ENCODE results near the gene CD302.
"Not testable (repeated sequence)": the region's sequence is repeated elsewhere in the genome, so short reads cannot be mapped to it uniquely, and the experiment has no call there.

The CD302 gene

GRCh38 chr2:159793326-159793725, 4.7 kb downstream of the CD302 start:
- no peak for DNase-seq (ENCODE audit: low read depth in 3 of 3)

GRCh38 chr2:159792599-159792998, 5.4 kb downstream of the CD302 start:
- no peak for DNase-seq (ENCODE audit: low read depth in 3 of 3)

GRCh38 chr2:159792036-159792435, 6.0 kb downstream of the CD302 start:
- no peak for DNase-seq (ENCODE audit: low read depth in 3 of 3)

- no peak for DNase-seq (ENCODE audit: low read depth in 3 of 3)
Observed at GRCh38 chr2:159790323-159790722, 7.7 kb downstream of the CD302 start.

GRCh38 chr2:159788253-159788652, 9.8 kb downstream of the CD302 start:
- no peak for DNase-seq (ENCODE audit: low read depth in 3 of 3)

- DNase-seq (ENCODE audit: low read depth in 3 of 3), result not testable (repeated sequence)
Observed at GRCh38 chr2:159787647-159788046, 10.4 kb downstream of the CD302 start.

GRCh38 chr2:159786938-159787337, 11.1 kb downstream of the CD302 start:
- DNase-seq (ENCODE audit: low read depth in 3 of 3), result no peak

- DNase-seq (ENCODE audit: low read depth in 3 of 3), result no peak
Observed at GRCh38 chr2:159785195-159785594, 12.8 kb downstream of the CD302 start.

GRCh38 chr2:159784744-159785143, 13.3 kb downstream of the CD302 start:
- DNase-seq (ENCODE audit: low read depth in 3 of 3), result not testable (repeated sequence)

- DNase-seq (ENCODE audit: low read depth in 3 of 3), result no peak
Observed at GRCh38 chr2:159783556-159783955, 14.5 kb downstream of the CD302 start.

GRCh38 chr2:159776321-159776720, 21.7 kb downstream of the CD302 start:
- DNase-seq (ENCODE audit: low read depth in 3 of 3), result no peak

- no peak for DNase-seq (ENCODE audit: low read depth in 3 of 3)
Observed at GRCh38 chr2:159775021-159775420, 23.0 kb downstream of the CD302 start.

- no peak for DNase-seq (ENCODE audit: low read depth in 3 of 3)
Observed at GRCh38 chr2:159774370-159774990, 23.5 kb downstream of the CD302 start.

- DNase-seq (ENCODE audit: low read depth in 3 of 3), result no peak
Observed at GRCh38 chr2:159773886-159774285, 24.1 kb downstream of the CD302 start.

GRCh38 chr2:159773426-159773825, 24.6 kb downstream of the CD302 start:
- DNase-seq (ENCODE audit: low read depth in 3 of 3), result no peak

GRCh38 chr2:159769147-159769546, 28.9 kb downstream of the CD302 start:
- no peak for DNase-seq (ENCODE audit: low read depth in 3 of 3)

- no peak for DNase-seq (ENCODE audit: low read depth in 3 of 3)
Observed at GRCh38 chr2:159762075-159762474, 35.9 kb downstream of the CD302 start.

GRCh38 chr2:159760326-159760725, 37.7 kb downstream of the CD302 start:
- no peak for DNase-seq (ENCODE audit: low read depth in 3 of 3)

- no peak for DNase-seq (ENCODE audit: low read depth in 3 of 3)
Observed at GRCh38 chr2:159759577-159759976, 38.4 kb downstream of the CD302 start.

- DNase-seq (ENCODE audit: low read depth in 3 of 3), result no peak
Observed at GRCh38 chr2:159758686-159759085, 39.3 kb downstream of the CD302 start.

GRCh38 chr2:159758239-159758638, 39.8 kb downstream of the CD302 start:
- DNase-seq (ENCODE audit: low read depth in 3 of 3), result no peak

GRCh38 chr2:159755788-159756187, 42.2 kb downstream of the CD302 start:
- DNase-seq (ENCODE audit: low read depth in 3 of 3), result no peak

- no peak for DNase-seq (ENCODE audit: low read depth in 3 of 3)
Observed at GRCh38 chr2:159755014-159755413, 43.0 kb downstream of the CD302 start.

GRCh38 chr2:159753797-159754196, 44.2 kb downstream of the CD302 start:
- DNase-seq (ENCODE audit: low read depth in 3 of 3), result no peak
